Thyroid gland (tissue), 4 donors: ENCODE results near the gene PPP1R1B. TPM values are rescaled to one million over a fixed set of nuclear protein-coding genes. Genes with fewer than 3 reads are reported as not detected.

Source experiments
- DNase-seq, 2 donors: peaks; one replicate each; pipeline ENCODE4 v3.0.0-alpha.2; 2019
- H3K27ac ChIP-seq, 3 donors: fragments of 200-600 bp; sonication (generic); 1 replicate in 2 of 3; 2 replicates in 1 of 3; pipeline ENCODE4 v1.5.1; 2016 to 2019; ENCODE audit warnings: mild to moderate bottlenecking in 1 of 3, moderate library complexity in 1 of 3
- H3K27me3 ChIP-seq: fragments of 200-600 bp; sonication (generic); one replicate; pipeline ENCODE4 v1.5.1; 2019
- H3K36me3 ChIP-seq, 2 donors: fragments of 200-600 bp; sonication (generic); one replicate each; pipeline ENCODE4 v1.5.1; 2016 to 2019
- H3K4me1 ChIP-seq, 2 donors: fragments of 200-600 bp; sonication (generic); one replicate each; pipeline ENCODE4 v1.5.1; 2017 to 2019
- H3K4me3 ChIP-seq, 3 donors: fragments of 200-600 bp; sonication (generic); replicated peaks in 1 of 3; 1 replicate in 2 of 3; 2 replicates in 1 of 3; pipeline ENCODE4 v1.5.1; 2016; ENCODE audit warnings: mild to moderate bottlenecking in 1 of 3
- H3K9me3 ChIP-seq: fragments of 200-600 bp; sonication (generic); one replicate; pipeline ENCODE4 v1.5.1; 2017
- CTCF ChIP-seq, 6 experiments: fragments of 200-600 bp in 3 of 6; fragments of 450-650 bp in 3 of 6; sonication (generic) in 3 of 6; IDR thresholded peaks; one replicate each; pipeline ENCODE4 v1.5.1; 2016 to 2019; ENCODE audit warnings: antibody characterized with exemption in 6 of 6, mild to moderate bottlenecking in 2 of 6, inconsistent platforms in 1 of 6, moderate library complexity in 1 of 6
- POLR2A ChIP-seq, 2 donors: fragments of 450-650 bp; IDR thresholded peaks; one replicate each; pipeline ENCODE4 v1.6.1; 2017; ENCODE audit warnings: antibody characterized with exemption in 2 of 2, mild to moderate bottlenecking in 2 of 2, moderate library complexity in 1 of 2
- WGBS, 2 donors: methylation state at CpG; one replicate each; pipeline ENCODE4 v1.1.5; 2017; 5-methylcytosine and 5-hydroxymethylcytosine counted together
- intact Hi-C: fragments of 100-400 bp; cut with DNase I; formaldehyde crosslinking; loops from one replicate; pipeline ENCODE4 v1.15.1; 2023
- total RNA-seq, 4 donors: library from RNA; depleted of rRNA; stranded (reverse); fragments of >200 nt; gene quantifications; one replicate each; pipeline ENCODE4 v1.2.3, GENCODE V29; 2016

Gene PPP1R1B
- total RNA-seq, 4 donors from 2014 or later = 1.2 TPM; not detected in 3

GRCh38 chr17:39658346-39658745 is 31.6 kb downstream of the PPP1R1B start:
- TF ChIP-seq CTCF (IDR thresholded peaks at IDR 0.05) = no peak
- TF ChIP-seq POLR2A (IDR thresholded peaks at IDR 0.05) = no peak
- H3K27ac ChIP-seq = no peak overlapping the region
- no peaks in the 10 kb centered on the region for H3K27me3 ChIP-seq
- H3K4me3 ChIP-seq = no peak overlapping the region
- H3K9me3 ChIP-seq = no peaks in the 10 kb centered on the region
- 94 to 97% methylated on average over 11 of the region's 11 CpGs for WGBS, 2 donors
- DNase-seq = no peak
- intact Hi-C loops = no loop called here
- peaks cover 14 to 16% of the 10 kb centered on the region in 2 donors for H3K4me1 ChIP-seq
- H3K36me3 ChIP-seq = peaks cover 17 to 18% of the 10 kb centered on the region in 2 donors

- intact Hi-C loops = no loop called here
- H3K4me3 ChIP-seq = no peak overlapping the region
Measured at GRCh38 chr17:39658760-39659159, 32.0 kb downstream of the PPP1R1B start.

GRCh38 chr17:39659279-39660010 is 32.7 kb downstream of the PPP1R1B start:
- Histone ChIP-seq H3K36me3 (peaks cover 17 to 18% of the 10 kb centered on the region in 2 donors), H3K9me3 (no peaks in the 10 kb centered on the region), H3K4me3 (no peak overlapping the region), H3K4me1 (peaks cover 15 to 27% of the 10 kb centered on the region in 2 donors), H3K27ac (peak overlapping the region; percentile 12 to 79 (median 35)), H3K27me3 (no peaks in the 10 kb centered on the region)
- DNase-seq = no peak
- WGBS, 2 donors = 67 to 69% methylated on average over 15 of the region's 15 CpGs
- intact Hi-C loops = no loop called here
- TF ChIP-seq CTCF (IDR thresholded peaks at IDR 0.05) (no peak), POLR2A (IDR thresholded peaks at IDR 0.05) (no peak)

More at GRCh38 chr17:39658760-39659159, 32.0 kb downstream of the PPP1R1B start:
- Histone ChIP-seq H3K9me3 (no peaks in the 10 kb centered on the region), H3K36me3 (peaks cover 17 to 18% of the 10 kb centered on the region in 2 donors), H3K4me1 (peaks cover 15 to 20% of the 10 kb centered on the region in 2 donors), H3K27me3 (no peaks in the 10 kb centered on the region), H3K27ac (peak overlapping the region in 2 of 3 donors; percentile 12 to 79)
- no peak for DNase-seq
- TF ChIP-seq CTCF (IDR thresholded peaks at IDR 0.05) (no peak), POLR2A (IDR thresholded peaks at IDR 0.05) (no peak)
- WGBS, 2 donors = 92 to 95% methylated on average over 3 of the region's 3 CpGs

- Histone ChIP-seq H3K4me1 (peaks cover 15 to 32% of the 10 kb centered on the region in 2 donors), H3K27me3 (no peaks in the 10 kb centered on the region), H3K4me3 (no peak overlapping the region), H3K27ac (peak overlapping the region in 2 of 3 donors; percentile 35 to 79), H3K9me3 (no peaks in the 10 kb centered on the region), H3K36me3 (peaks cover 17 to 18% of the 10 kb centered on the region in 2 donors)
- 74 to 87% methylated on average over 5 of the region's 5 CpGs for WGBS, 2 donors
- intact Hi-C loops = no loop called here
- TF ChIP-seq CTCF (IDR thresholded peaks at IDR 0.05) (no peak), POLR2A (IDR thresholded peaks at IDR 0.05) (no peak)
- DNase-seq = no peak
Measured at GRCh38 chr17:39660011-39660360, 33.2 kb downstream of the PPP1R1B start.
